Posterior cingulate gyrus (tissue), 11 donors: Measurements from ENCODE around the gene IGFBP5.

Source experiments
- DNase-seq, 10 donors: peaks; one replicate each; pipeline versions ENCODE4 v3.0.0 to v3.0.0-alpha.2; 2020 to 2021; ENCODE audit warnings: mixed read lengths in 3 of 10
- intact Hi-C: fragments of 100-400 bp; cut with DNase I; formaldehyde crosslinking; loops from one replicate; pipeline ENCODE4 v1.15.1; 2023

IGFBP5 gene

GRCh38 chr2:216695401-216695821 lies at the start of gene IGFBP5:
IGFBP5 (minus strand) TSS chr2:216695549; CDS start chr2:216694775, 774 bp downstream.
- intact Hi-C loops: loop anchor here (5.0 to 10.0 kb wide), 3 partner anchors 369 to 1017 kb away; no protein-coding TSS in a partner anchor
- DNase-seq: peak in 9 of 10 donors; percentile 59 to 93 (median 74)

DNA sequence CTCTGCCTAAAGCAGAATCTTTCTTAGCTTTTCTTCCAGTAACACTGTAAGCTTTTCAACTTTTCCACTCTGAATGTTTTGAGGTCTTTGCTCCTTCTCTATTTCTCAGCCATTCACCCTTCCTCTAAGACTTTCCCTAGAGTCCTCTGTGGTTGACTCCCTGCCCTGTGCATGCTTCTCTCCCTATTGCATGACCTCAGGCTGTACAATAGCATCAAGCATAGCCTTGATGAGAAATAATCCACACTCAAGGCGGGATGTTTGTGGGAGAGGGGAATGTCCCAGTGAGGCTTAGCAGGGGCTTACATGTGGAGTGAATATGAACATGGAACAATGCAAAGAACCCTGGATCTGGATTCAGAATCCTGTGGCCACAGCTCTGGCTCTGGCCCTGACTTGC lies 48.4 kb upstream of the IGFBP5 start:
- intact Hi-C loops: no loop called here
- DNase-seq: no peak

DNA sequence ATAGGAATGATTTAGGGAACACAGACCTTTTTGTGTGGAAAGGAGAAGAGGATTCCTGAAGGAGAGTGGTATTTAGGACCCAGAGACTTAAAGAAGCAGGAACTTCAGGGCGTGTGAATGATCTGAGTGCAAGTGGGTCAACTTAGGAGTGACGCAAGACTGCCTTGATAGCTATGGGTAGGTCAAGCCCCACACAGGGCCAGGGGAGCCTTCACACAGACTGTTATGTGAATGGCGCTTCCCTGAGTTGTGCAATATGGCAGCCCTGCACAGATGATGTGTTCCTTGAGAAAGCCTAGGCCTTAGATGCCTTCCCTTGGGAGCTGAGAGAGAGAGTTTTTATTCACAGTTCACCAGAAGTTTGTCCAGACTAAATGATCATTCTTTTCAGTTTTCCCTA lies 47.1 kb upstream of the IGFBP5 start:
- intact Hi-C loops: no loop called here
- no peak for DNase-seq

GRCh38 chr2:216741223-216741593 lies 45.9 kb upstream of the IGFBP5 start:
- no peak for DNase-seq
- intact Hi-C loops: no loop called here

GRCh38 chr2:216740557-216741222 lies 45.3 kb upstream of the IGFBP5 start:
- intact Hi-C loops: no loop called here
- no peak for DNase-seq

- intact Hi-C loops: no loop called here
- DNase-seq: no peak
Measured at GRCh38 chr2:216739035-216739434, 43.7 kb upstream of the IGFBP5 start.

DNA sequence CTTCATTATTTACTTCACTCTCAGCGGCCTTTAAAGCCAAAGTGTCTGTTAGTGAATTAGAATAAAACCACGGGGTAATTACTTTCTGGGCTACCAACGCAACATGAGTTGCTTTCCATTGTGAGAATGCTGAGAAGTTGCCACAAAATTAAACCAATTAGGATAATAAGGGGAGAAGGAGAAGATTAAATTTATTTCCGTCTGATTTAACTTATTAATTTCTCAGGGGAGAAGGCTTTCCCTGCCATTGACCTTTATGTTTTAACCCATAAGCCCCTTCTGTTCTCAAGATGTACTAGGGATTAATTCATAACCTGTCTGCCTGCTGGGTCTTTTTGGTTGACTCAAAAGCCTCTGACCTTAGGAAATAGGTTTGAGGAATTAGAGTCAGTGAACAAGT lies 42.3 kb upstream of the IGFBP5 start:
- DNase-seq: no peak
- intact Hi-C loops: no loop called here

DNA sequence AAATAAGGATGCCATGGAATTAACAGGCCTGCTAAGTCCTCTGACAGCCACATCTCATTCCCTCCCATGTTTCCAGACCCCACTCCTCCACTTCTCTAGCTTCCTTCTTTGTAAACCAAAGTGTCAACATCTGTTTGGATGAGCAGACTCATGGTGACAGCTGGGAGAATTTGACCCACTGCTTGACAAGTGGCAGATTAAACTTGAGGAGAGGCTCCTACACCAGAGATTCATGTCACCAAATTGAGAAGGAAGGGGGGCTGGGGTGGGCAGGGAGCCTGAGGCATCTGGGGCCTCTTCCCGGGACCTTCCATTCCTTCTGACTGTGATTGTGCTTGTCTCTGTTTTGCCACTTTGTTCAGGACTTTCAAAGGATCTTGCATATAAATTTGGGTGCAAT lies 41.0 kb upstream of the IGFBP5 start:
- intact Hi-C loops: no loop called here
- DNase-seq: no peak

DNA sequence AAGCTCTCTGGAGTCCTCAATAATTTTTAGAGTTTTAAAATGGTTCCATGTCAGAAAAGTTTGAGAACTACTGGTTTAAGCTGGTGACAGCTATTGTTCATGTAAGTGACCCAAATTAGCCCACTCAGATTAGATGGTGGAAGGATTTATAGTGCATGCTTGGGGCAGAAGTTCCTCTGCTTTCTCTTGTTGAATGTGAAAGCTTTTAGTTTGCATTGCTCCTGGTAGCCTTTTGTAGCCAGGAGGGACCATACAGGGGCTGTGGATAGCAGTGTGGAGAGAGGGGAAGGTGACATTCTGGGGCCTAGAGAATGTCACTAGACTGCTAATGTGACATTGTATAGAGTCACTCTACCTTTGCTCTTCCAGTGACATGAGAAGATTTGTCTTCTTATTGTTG lies 40.3 kb upstream of the IGFBP5 start:
- no peak for DNase-seq
- intact Hi-C loops: no loop called here

DNA sequence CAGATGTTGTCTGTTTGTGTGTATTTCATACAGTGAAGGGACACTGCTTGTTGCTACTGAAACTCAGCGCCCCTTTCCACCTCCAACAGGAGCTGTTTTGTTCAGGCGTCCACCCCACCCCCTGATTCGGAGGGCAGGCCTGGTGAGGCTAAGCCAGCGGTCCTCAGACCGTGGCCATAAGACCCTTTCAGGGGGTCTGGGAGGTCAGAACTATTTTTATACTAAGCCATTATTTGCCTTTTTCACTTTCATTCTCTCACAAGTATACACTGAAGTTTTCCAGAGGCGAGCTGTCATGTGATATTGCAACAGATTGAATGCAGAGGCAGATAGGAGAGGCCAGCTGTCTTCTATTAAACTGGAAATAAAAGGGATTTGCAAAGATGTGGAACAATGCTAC lies 39.7 kb upstream of the IGFBP5 start:
- intact Hi-C loops: no loop called here
- DNase-seq: no peak

DNA sequence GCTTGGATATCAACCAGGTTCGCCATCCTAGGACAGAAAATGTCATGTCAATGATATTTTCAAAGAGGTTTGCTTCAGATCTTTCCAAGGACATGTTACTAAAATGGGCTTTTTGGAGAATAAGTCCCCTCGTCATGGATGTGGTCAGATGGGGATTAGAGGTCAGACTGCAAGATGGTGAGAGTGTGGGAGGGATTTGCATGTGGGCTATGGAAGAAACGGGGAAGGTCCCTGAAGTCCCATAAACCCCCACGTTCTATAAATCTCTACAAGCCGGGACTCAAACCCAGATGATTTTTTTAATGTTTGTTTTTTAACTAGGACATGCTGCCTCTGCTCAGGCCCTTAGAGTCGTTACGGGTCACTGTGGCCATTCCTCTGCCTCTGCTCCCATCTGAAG lies 37.7 kb upstream of the IGFBP5 start:
- intact Hi-C loops: no loop called here
- no peak for DNase-seq

DNA sequence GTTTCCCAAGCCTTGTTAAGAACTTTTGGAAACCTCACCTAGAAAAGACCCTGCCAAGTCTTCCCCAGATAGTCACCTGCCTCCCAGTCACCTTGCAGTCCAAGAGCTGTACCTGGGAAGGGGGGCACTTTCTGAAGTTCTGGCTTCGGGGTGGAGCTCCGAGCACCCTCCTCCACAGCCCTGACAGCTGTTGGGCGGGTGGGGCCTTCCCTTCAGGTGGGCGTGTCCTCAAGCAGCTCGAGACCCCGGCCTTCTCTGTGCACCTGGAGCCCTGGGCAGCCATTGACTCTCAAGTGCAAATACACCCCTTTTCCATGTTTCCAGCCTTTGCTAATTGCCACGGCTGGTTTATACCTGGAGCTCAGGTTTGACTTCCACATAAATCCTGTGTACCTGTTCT lies 37.0 kb upstream of the IGFBP5 start:
- intact Hi-C loops: no loop called here
- no peak for DNase-seq

DNA sequence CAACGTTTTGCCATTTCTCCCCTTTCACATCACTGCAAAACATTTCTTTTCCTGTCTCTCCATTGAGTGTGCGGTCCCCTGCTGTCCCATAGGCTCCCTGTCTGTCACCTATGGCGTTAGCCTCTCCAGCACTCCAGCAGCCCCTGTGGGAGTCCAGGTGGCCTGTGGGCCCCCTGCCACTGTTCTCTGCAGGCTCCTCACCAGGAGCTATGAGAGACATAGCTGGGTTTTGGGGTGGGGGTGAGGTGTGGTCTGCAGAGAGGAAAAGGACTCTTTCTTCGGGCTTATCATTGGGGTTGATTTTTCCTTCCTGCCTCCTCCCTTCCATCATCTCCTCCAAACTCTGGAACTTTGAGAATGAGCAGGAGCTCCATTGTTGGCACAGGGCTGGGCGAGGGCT lies 36.1 kb upstream of the IGFBP5 start:
- intact Hi-C loops: no loop called here
- DNase-seq: no peak

- no peak for DNase-seq
Measured at GRCh38 chr2:216730871-216731270, 35.5 kb upstream of the IGFBP5 start.

GRCh38 chr2:216727346-216728122 lies 32.2 kb upstream of the IGFBP5 start:
- intact Hi-C loops: no loop called here
- no peak for DNase-seq

More at GRCh38 chr2:216730871-216731270, 35.5 kb upstream of the IGFBP5 start:
- intact Hi-C loops: no loop called here

GRCh38 chr2:216724190-216724589 lies 28.8 kb upstream of the IGFBP5 start:
- DNase-seq: peak in 1 of 10 donors; percentile 37
- intact Hi-C loops: no loop called here

GRCh38 chr2:216721141-216721540 lies 25.8 kb upstream of the IGFBP5 start:
- no peak for DNase-seq
- intact Hi-C loops: no loop called here

DNA sequence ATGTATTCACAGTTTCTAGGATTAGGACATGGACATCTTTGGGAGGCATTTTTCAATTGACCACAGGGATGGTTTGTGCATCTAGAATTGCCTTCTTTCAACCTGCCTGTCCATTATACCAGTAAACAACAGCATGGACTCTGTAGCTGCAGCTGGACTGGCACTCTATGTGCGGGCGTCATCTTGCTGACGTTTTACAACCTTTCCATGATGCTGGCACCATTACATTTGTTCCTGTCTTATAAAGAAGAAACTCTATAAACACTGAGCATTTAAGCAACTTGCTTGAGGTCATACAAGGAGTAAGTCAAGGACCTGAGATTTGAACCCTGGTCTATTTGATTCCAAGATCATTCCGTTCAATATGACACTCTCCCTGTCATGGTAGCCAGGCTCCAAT lies 25.4 kb upstream of the IGFBP5 start:
- DNase-seq: no peak
- intact Hi-C loops: no loop called here

DNA sequence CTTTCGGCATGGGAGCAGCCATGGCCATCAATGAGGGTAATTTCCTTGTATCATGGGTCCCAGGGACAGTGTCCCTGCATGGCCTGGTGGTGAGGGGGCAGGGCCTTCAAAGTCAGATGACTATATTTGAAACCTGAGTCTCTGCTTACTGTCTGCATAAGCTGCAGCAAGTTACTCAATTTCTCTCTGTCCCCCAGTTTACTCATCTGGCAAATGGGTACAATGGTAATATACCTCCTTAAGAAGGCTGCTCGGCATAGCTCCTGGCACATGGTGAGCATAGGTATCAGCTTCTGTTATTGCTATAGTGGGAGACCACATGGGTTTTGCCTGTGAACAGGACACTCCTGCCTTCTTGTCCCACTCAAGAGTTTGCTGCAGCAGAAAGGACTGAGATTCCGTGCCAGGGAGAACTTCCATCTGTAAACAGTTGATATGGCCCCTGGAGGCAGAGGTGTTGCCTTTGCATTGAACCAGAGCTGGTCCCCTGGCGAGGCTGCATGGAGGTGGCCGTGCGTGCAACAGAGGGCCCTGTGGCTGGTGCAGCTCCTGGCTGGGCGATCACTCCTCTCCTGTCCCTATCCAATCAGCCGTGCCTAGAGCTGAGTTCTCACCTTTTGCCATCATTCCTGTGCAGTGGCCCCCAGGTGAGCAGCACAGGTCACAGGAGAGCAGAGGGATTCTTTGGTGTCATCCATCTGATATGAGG lies 22.7 kb upstream of the IGFBP5 start:
- intact Hi-C loops: no loop called here
- no peak for DNase-seq

- DNase-seq: no peak
- intact Hi-C loops: no loop called here
Measured at GRCh38 chr2:216717491-216717901, 22.1 kb upstream of the IGFBP5 start.

- no peak for DNase-seq
- intact Hi-C loops: no loop called here
Measured at GRCh38 chr2:216716109-216716508, 20.8 kb upstream of the IGFBP5 start.
